C4-2B (cell line): Measurements from ENCODE around the gene CAMK1.
A peak's percentile ranks its signal among the peaks of the same experiment; 100 is the strongest.

Source experiments
- H3K27ac ChIP-seq: fragments of 450-650 bp; 2 replicates; pipeline ENCODE4 v1.5.1; 2017
- CTCF ChIP-seq: fragments of 450-650 bp; conservative IDR thresholded peaks from 2 replicates; pipeline ENCODE4 v1.5.1; 2017; ENCODE audit warnings: mild to moderate bottlenecking
- ZFX ChIP-seq: fragments of 450-650 bp; IDR thresholded peaks from 2 replicates; pipeline ENCODE4 v1.6.1; 2017

The CAMK1 gene

GRCh38 chr3:9776896-9777693, 7.3 kb upstream of the CAMK1 start:
- no peak overlapping the region for H3K27ac ChIP-seq
- no peak for TF ChIP-seq CTCF
- TF ChIP-seq ZFX, result no peak

DNA sequence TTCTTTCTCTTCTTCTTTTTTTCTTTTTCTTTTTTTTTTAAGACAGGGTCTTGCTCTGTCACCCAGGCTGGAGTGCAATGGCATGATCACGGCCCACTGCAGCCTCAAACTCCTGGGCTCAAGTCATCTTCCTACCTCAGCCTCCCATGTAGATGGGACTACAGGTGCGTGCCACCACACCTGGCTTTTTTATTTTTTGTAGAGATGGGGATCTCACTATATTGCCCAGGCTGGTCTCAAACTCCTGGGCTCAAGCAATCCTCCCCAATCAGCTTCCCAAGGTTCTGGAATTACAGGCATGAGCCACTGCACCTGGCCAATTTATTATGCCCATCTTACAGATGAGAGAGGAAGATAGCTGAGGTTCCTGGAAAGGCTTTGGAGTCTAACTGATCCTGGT, 1.3 kb upstream of the CAMK1 start:
- H3K27ac ChIP-seq, result peak overlapping the region; percentile 88

GRCh38 chr3:9770276-9770812, 597 bp upstream of the CAMK1 start:
- TF ChIP-seq CTCF (no peak), ZFX (no peak)
- peak overlapping the region; percentile 88 for H3K27ac ChIP-seq

GRCh38 chr3:9769012-9769411, 735 bp downstream of the CAMK1 start:
- H3K27ac ChIP-seq, result peak overlapping the region; percentile 88
- TF ChIP-seq ZFX (no peak), CTCF (no peak)

DNA sequence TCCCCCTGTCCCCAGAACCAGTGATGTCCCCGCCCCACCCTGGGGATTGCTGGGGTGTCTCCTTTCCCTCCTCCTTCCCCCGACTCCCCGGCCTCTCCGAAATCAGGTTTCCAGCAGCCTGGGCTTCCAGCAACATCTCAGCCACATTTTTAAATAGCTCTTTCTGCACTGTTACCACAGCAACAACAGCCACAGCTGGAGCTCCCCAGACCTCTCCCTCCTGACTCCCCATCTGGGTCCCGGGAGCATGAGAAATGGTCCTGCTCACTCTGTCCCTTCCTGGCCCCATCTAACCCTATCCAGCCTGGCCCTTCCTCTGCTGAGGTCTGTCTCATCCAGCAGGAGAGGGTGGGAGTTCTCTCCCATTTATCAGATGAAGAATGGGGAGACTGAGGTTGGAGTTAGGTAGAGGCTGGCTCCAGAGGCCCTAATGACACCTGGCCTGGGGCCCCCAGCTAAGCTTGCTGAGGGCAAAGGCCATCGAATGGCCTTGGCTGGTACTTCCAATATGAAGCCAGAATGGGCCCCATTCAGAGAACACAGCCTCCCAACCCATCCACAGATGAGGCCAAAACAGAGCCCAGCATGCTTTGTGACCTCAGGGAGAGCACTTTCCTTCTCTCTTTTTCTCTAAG, 1.5 kb downstream of the CAMK1 start:
- no peak overlapping the region; the same call in 1 of the 2 replicates for H3K27ac ChIP-seq
- TF ChIP-seq ZFX (no peak), CTCF (no peak)

DNA sequence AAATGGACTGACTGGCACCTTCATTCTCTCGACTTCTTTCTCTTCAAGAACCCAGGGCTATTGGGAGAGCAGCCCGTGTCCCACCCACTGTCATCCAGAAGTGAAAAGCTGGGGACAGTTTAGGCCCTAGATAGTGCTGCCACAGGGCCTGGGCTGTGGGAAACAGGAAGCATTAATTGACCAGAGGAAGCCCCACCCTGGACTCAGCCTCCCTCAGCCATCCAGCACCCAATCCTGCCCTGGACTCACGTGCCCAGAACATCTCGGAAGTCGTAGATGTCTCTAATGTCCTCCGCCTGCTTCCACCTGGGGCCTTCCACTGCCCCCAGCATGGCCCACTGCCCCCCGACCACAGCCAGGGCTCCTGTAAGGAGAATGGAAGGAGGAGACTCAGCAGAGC, 2.3 kb downstream of the CAMK1 start:
- TF ChIP-seq CTCF, result no peak
- no peak for TF ChIP-seq ZFX
- H3K27ac ChIP-seq, result no peak overlapping the region

GRCh38 chr3:9765865-9766264, 3.9 kb downstream of the CAMK1 start:
- H3K27ac ChIP-seq, result no peak overlapping the region
- TF ChIP-seq CTCF, result no peak
